Measurements from ENCODE around the gene GALNT17. TPM values are rescaled to one million over a fixed set of nuclear protein-coding genes. Genes with fewer than 3 reads are reported as not detected.
A peak's percentile ranks its signal among the peaks of the same experiment; 100 is the strongest.

The GALNT17 gene
- total RNA-seq, 1 donor from 2014 or later: 20.2 TPM

GRCh38 chr7:71507680-71508602 is 376.0 kb downstream of the GALNT17 start:
- H3K36me3 Mint-ChIP-seq: no peaks in the 10 kb centered on the region
- TF ChIP-seq, protein P1, sequence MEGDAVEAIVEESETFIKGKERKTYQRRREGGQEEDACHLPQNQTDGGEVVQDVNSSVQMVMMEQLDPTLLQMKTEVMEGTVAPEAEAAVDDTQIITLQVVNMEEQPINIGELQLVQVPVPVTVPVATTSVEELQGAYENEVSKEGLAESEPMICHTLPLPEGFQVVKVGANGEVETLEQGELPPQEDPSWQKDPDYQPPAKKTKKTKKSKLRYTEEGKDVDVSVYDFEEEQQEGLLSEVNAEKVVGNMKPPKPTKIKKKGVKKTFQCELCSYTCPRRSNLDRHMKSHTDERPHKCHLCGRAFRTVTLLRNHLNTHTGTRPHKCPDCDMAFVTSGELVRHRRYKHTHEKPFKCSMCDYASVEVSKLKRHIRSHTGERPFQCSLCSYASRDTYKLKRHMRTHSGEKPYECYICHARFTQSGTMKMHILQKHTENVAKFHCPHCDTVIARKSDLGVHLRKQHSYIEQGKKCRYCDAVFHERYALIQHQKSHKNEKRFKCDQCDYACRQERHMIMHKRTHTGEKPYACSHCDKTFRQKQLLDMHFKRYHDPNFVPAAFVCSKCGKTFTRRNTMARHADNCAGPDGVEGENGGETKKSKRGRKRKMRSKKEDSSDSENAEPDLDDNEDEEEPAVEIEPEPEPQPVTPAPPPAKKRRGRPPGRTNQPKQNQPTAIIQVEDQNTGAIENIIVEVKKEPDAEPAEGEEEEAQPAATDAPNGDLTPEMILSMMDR (conservative IDR thresholded peaks at IDR 0.05): no peak
- no peak for DNase-seq (ENCODE audit: extremely low spot score, unreplicated experiment)
- no peak overlapping the region for H3K27ac Mint-ChIP-seq
- H3K4me3 Mint-ChIP-seq: no peak overlapping the region
- peaks cover 12% of the 10 kb centered on the region for H3K4me1 Mint-ChIP-seq (ENCODE audit: unreplicated experiment)
- H3K27me3 Mint-ChIP-seq: no peaks in the 10 kb centered on the region
- H3K9me3 Mint-ChIP-seq: no peaks in the 10 kb centered on the region

- H3K36me3 Mint-ChIP-seq: peaks cover under 1% of the 10 kb centered on the region
- H3K27me3 Mint-ChIP-seq: no peaks in the 10 kb centered on the region
- no peak for DNase-seq (ENCODE audit: extremely low spot score, unreplicated experiment)
- TF ChIP-seq, protein P1 (conservative IDR thresholded peaks at IDR 0.05): no peak
- H3K4me1 Mint-ChIP-seq (ENCODE audit: unreplicated experiment): peaks cover 12% of the 10 kb centered on the region
- no peaks in the 10 kb centered on the region for H3K9me3 Mint-ChIP-seq
- H3K4me3 Mint-ChIP-seq: no peak overlapping the region
- no peak overlapping the region for H3K27ac Mint-ChIP-seq
Measured at GRCh38 chr7:71509381-71509780, 377.4 kb downstream of the GALNT17 start.

GRCh38 chr7:71511361-71511807 is 379.4 kb downstream of the GALNT17 start:
- Mint-ChIP-seq H3K27me3 (peaks cover 4% of the 10 kb centered on the region), H3K4me1 (ENCODE audit: unreplicated experiment) (peaks cover 8% of the 10 kb centered on the region), H3K36me3 (peaks cover 15% of the 10 kb centered on the region), H3K9me3 (peaks cover 8% of the 10 kb centered on the region), H3K27ac (no peak overlapping the region), H3K4me3 (no peak overlapping the region)
- no peak for DNase-seq (ENCODE audit: extremely low spot score, unreplicated experiment)
- TF ChIP-seq, protein P1 (conservative IDR thresholded peaks at IDR 0.05): no peak

DNA sequence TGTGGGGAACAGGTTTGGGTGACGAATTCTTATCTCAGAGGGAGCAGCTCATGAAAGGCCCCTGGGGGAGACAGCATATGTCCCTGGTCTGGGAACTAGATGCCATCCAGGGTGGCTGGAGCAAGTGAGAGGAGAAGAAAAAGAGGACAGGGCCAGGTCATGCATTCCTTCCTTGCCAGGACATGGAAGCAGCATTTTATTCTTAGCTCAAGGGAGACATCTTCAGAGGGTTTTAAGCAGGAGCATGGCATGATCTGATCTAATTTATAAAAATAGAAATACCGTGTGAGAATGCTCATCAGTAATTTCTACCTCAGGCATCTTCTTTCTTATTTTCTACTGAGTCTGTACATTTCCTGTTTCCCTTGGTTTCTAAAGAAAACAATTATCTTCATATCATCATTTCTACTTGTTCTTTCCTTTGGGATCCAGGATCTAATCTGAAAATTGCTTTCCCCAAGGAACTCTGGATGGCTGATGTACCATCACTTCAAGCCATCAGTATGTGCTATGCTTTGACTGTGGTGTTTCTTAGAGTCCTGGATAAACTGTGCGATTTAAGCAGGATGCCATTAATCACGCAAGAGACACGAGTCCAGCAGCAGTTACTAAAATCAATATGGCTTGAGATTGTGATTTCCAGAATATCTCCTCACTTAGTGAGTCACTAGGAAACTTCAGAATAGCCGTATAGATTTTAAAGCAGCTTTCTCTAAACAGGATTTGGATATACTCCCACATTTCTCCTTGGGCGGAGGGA is 386.2 kb downstream of the GALNT17 start:
- Mint-ChIP-seq H3K27me3 (peaks cover 4% of the 10 kb centered on the region), H3K27ac (no peak overlapping the region), H3K9me3 (peaks cover 20% of the 10 kb centered on the region), H3K36me3 (peaks cover 23% of the 10 kb centered on the region), H3K4me3 (no peak overlapping the region), H3K4me1 (ENCODE audit: unreplicated experiment) (no peaks in the 10 kb centered on the region)
- TF ChIP-seq, protein P1 (conservative IDR thresholded peaks at IDR 0.05): no peak
- DNase-seq (ENCODE audit: extremely low spot score, unreplicated experiment): no peak

GRCh38 chr7:71518880-71519279 is 386.9 kb downstream of the GALNT17 start:
- Mint-ChIP-seq H3K4me3 (peak overlapping the region; percentile 11), H3K9me3 (peaks cover 20% of the 10 kb centered on the region), H3K36me3 (peaks cover 23% of the 10 kb centered on the region), H3K27me3 (peaks cover 4% of the 10 kb centered on the region), H3K27ac (no peak overlapping the region), H3K4me1 (ENCODE audit: unreplicated experiment) (no peaks in the 10 kb centered on the region)
- DNase-seq (ENCODE audit: extremely low spot score, unreplicated experiment): no peak
- TF ChIP-seq, protein P1 (conservative IDR thresholded peaks at IDR 0.05): no peak
